Panc1 (cell line): ENCODE results near the gene TUBB4B. TPM values are rescaled to one million over a fixed set of nuclear protein-coding genes. Genes with fewer than 3 reads are reported as not detected.

Source experiments
- ATAC-seq: fragments of 200-7000 bp; cut with Tn5 transposase; 2 replicates; pipeline ENCODE4 v1.9.1; 2020; ENCODE audit warnings: mild to moderate bottlenecking, moderate library complexity
- BruUV-seq: library from RNA; stranded (reverse); fragments of 400-500 nt; replicated peaks from 2 replicates; lab custom pipeline; 2021; lab: Mats Ljungman, UMichigan
- CTCF ChIA-PET: fragments of 300-600 bp; sonication (Branson Sonifier 250); formaldehyde crosslinking; loops from one replicate; lab custom pipeline; 2022; ENCODE audit warnings: antibody characterized with exemption; lab: Charles Lee
- POLR2A ChIA-PET: fragments of 300-600 bp; sonication (Branson Sonifier 250); formaldehyde crosslinking; loops from one replicate; lab custom pipeline; 2022; ENCODE audit warnings: antibody characterized with exemption; lab: Charles Lee
- DNase-seq: peaks from one replicate; pipeline ENCODE4 v3.0.0-alpha.2; 2010; ENCODE audit warnings: low read depth, low spot score
- H3K27ac ChIP-seq: 2 replicates; pipeline ENCODE4 v1.5.1; 2011; ENCODE audit warnings: mild to moderate bottlenecking, low read length, inconsistent platforms
- H3K27me3 ChIP-seq: fragments of 200-500 bp; sonication (Bioruptor generic); 2 replicates; pipeline ENCODE4 v1.6.0; 2014; ENCODE audit warnings: low read length, inconsistent platforms; ENCODE audit not compliant: control insufficient read depth, insufficient read depth
- H3K36me3 ChIP-seq: fragments of 200-500 bp; sonication (Bioruptor generic); 2 replicates; pipeline ENCODE4 v1.5.1; 2014; ENCODE audit warnings: inconsistent platforms, mild to moderate bottlenecking, low read length, moderate library complexity; ENCODE audit not compliant: control insufficient read depth, insufficient read depth
- H3K4me1 ChIP-seq: 2 replicates; pipeline ENCODE4 v1.5.1; 2011; ENCODE audit warnings: inconsistent platforms, mild to moderate bottlenecking, low read length, moderate library complexity; ENCODE audit not compliant: control insufficient read depth, insufficient read depth
- H3K4me3 ChIP-seq, 2 experiments: 2 replicates each; pipeline ENCODE4 v1.5.1; 2011 to 2012; ENCODE audit warnings: low read depth in 2 of 2, low read length in 2 of 2, mild to moderate bottlenecking in 2 of 2, inconsistent platforms in 1 of 2, moderate library complexity in 1 of 2
- H3K9me3 ChIP-seq: fragments of 200-500 bp; sonication (Bioruptor generic); 2 replicates; pipeline ENCODE4 v1.5.1; 2014; ENCODE audit warnings: low read depth, mild to moderate bottlenecking, inconsistent platforms, low read length, moderate library complexity; ENCODE audit not compliant: control insufficient read depth, insufficient read depth
- POLR2AphosphoS5 ChIP-seq: IDR thresholded peaks from 2 replicates; pipeline ENCODE4 v1.6.1; 2012; ENCODE audit warnings: mild to moderate bottlenecking, low read depth, low read length, moderate library complexity
- SIN3A ChIP-seq: IDR thresholded peaks from 2 replicates; pipeline ENCODE4 v1.6.1; 2012; ENCODE audit warnings: low read depth, mild to moderate bottlenecking, low read length, moderate library complexity, borderline replicate concordance; ENCODE audit not compliant: insufficient read depth
- TCF7L2 ChIP-seq: IDR thresholded peaks from 2 replicates; pipeline ENCODE4 v1.6.1; 2011; ENCODE audit warnings: mild to moderate bottlenecking, low read depth, low read length, inconsistent platforms
- in situ Hi-C: cut with HindIII; loops from 2 replicates; pipeline ENCODE4 v1.10.0; 2016; ENCODE audit warnings: low sequenced_read_pairs, low pct_unique_long_range_greater_than_20kb
- intact Hi-C: fragments of 100-400 bp; cut with micrococcal nuclease; formaldehyde crosslinking; loops from one replicate; pipeline ENCODE4 v1.10.0; 2022; ENCODE audit not compliant: unreplicated experiment
- total RNA-seq: library from RNA; stranded (reverse); gene quantifications from one replicate; pipeline ENCODE4 v1.2.1, GENCODE V29; 2021; ENCODE audit not compliant: unreplicated experiment
- TF ChIP-seq, protein P1 (sequence below): fragments of 450-650 bp; IDR thresholded peaks from 2 replicates; pipeline ENCODE4 v1.5.1; 2017; ENCODE audit warnings: mild to moderate bottlenecking
- TF ChIP-seq, protein P2 (sequence below), 2 experiments: IDR thresholded peaks; 2 replicates each; pipeline ENCODE4 v1.6.1; 2011 to 2012; ENCODE audit warnings: low read depth in 2 of 2, control low read depth in 1 of 2, low read length in 1 of 2, mild to moderate bottlenecking in 1 of 2, moderate library complexity in 1 of 2; ENCODE audit not compliant: insufficient read depth in 1 of 2

The TUBB4B gene
- total RNA-seq, 1 experiment from 2014 or later, result 265 TPM

DNA sequence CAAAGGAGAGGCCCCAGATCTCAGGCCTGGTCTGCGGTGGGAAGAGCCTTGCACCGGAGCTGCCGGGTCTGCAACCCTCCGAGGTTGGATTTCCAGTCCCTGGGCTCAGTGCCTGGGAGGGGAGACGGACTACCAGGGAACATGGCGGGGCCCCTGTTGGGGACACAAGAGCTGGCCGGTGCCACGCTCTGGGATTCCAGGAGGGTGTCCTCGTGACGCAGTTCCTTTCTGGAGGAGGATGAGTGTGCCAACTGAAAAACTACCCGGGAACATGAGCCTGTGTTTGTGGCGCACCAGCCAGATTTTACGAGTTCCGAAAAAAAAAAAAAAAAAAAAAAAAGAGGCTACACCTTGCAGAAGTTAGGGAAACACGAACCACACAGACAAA is 52.0 kb downstream of the TUBB4B start:
- peaks cover 14% of the 10 kb centered on the region for H3K4me1 ChIP-seq
- DNase-seq (no peak), ATAC-seq (no peak)
- no peak overlapping the region for H3K4me3 ChIP-seq
- BruUV-seq, result no TSS peak
- H3K27ac ChIP-seq, result no peak overlapping the region
- TF ChIP-seq TCF7L2, result no peak
- TF ChIP-seq, protein P1, sequence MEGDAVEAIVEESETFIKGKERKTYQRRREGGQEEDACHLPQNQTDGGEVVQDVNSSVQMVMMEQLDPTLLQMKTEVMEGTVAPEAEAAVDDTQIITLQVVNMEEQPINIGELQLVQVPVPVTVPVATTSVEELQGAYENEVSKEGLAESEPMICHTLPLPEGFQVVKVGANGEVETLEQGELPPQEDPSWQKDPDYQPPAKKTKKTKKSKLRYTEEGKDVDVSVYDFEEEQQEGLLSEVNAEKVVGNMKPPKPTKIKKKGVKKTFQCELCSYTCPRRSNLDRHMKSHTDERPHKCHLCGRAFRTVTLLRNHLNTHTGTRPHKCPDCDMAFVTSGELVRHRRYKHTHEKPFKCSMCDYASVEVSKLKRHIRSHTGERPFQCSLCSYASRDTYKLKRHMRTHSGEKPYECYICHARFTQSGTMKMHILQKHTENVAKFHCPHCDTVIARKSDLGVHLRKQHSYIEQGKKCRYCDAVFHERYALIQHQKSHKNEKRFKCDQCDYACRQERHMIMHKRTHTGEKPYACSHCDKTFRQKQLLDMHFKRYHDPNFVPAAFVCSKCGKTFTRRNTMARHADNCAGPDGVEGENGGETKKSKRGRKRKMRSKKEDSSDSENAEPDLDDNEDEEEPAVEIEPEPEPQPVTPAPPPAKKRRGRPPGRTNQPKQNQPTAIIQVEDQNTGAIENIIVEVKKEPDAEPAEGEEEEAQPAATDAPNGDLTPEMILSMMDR, result no peak
- TF ChIP-seq, protein P2, sequence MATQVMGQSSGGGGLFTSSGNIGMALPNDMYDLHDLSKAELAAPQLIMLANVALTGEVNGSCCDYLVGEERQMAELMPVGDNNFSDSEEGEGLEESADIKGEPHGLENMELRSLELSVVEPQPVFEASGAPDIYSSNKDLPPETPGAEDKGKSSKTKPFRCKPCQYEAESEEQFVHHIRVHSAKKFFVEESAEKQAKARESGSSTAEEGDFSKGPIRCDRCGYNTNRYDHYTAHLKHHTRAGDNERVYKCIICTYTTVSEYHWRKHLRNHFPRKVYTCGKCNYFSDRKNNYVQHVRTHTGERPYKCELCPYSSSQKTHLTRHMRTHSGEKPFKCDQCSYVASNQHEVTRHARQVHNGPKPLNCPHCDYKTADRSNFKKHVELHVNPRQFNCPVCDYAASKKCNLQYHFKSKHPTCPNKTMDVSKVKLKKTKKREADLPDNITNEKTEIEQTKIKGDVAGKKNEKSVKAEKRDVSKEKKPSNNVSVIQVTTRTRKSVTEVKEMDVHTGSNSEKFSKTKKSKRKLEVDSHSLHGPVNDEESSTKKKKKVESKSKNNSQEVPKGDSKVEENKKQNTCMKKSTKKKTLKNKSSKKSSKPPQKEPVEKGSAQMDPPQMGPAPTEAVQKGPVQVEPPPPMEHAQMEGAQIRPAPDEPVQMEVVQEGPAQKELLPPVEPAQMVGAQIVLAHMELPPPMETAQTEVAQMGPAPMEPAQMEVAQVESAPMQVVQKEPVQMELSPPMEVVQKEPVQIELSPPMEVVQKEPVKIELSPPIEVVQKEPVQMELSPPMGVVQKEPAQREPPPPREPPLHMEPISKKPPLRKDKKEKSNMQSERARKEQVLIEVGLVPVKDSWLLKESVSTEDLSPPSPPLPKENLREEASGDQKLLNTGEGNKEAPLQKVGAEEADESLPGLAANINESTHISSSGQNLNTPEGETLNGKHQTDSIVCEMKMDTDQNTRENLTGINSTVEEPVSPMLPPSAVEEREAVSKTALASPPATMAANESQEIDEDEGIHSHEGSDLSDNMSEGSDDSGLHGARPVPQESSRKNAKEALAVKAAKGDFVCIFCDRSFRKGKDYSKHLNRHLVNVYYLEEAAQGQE (IDR thresholded peaks at IDR 0.05; ENCODE audit: insufficient read depth in 1 of 2, low read depth in 2 of 2, low read length in 1 of 2), result no peak
- no peak for TF ChIP-seq SIN3A
- no peak for TF ChIP-seq POLR2AphosphoS5
- H3K36me3 ChIP-seq, result no peaks in the 10 kb centered on the region
- CTCF ChIA-PET, result interaction anchor here (0.6 kb wide), 1 partner anchor 19 kb away, joined by 4 read pairs; no protein-coding TSS in a partner anchor
- no peaks in the 10 kb centered on the region for H3K9me3 ChIP-seq
- intact Hi-C loops, result loop anchor here (10.0 kb wide), 1 partner anchor 132 kb away; the partner anchor contains the start of genes EXD3 and NOXA1
- POLR2A ChIA-PET, result interaction anchor here (0.7 kb wide), 1 partner anchor 97 kb away, joined by 11 read pairs; no protein-coding TSS in a partner anchor
- in situ Hi-C loops, result no loop called here
- H3K27me3 ChIP-seq, result no peaks in the 10 kb centered on the region

Other genes starting within 250 kb of the TUBB4B start
- 64.0 TPM for gene PAXX, start 248.9 kb upstream of the TUBB4B start, total RNA-seq
- gene CLIC3, start 244.7 kb upstream of the TUBB4B start, total RNA-seq, result 6.2 TPM
- 27.0 TPM for gene ABCA2, start 213.1 kb upstream of the TUBB4B start, total RNA-seq
- gene FUT7, start 209.2 kb upstream of the TUBB4B start, total RNA-seq, result not detected
- gene NPDC1, start 195.1 kb upstream of the TUBB4B start, total RNA-seq, result 43.5 TPM
- 2.8 TPM for gene ENTPD2, start 187.2 kb upstream of the TUBB4B start, total RNA-seq
- gene SAPCD2, start 170.7 kb upstream of the TUBB4B start, total RNA-seq, result 18.4 TPM
- 23.1 TPM for gene UAP1L1, start 163.8 kb upstream of the TUBB4B start, total RNA-seq
- gene MAN1B1, start 154.3 kb upstream of the TUBB4B start, total RNA-seq, result 57.2 TPM
- 236 TPM for gene DPP7, start 126.6 kb upstream of the TUBB4B start, total RNA-seq
- gene GRIN1, start 102.1 kb upstream of the TUBB4B start, total RNA-seq, result 4.9 TPM
- 0.69 TPM for gene LRRC26, start 71.2 kb upstream of the TUBB4B start, total RNA-seq
- not detected for gene TMEM210, start 69.2 kb upstream of the TUBB4B start, total RNA-seq
- gene ANAPC2, start 52.7 kb upstream of the TUBB4B start, total RNA-seq, result 46.0 TPM
- 86.9 TPM for gene SSNA1, start 52.6 kb upstream of the TUBB4B start, total RNA-seq
- 21.7 TPM for gene TPRN, start 40.5 kb upstream of the TUBB4B start, total RNA-seq
- gene TMEM203, start 35.6 kb upstream of the TUBB4B start, total RNA-seq, result 25.4 TPM
- 15.6 TPM for gene NDOR1, start 35.6 kb upstream of the TUBB4B start, total RNA-seq
- gene RNF208, start 19.0 kb upstream of the TUBB4B start, total RNA-seq, result 11.5 TPM
- 0.67 TPM for gene CYSRT1, start 16.1 kb upstream of the TUBB4B start, total RNA-seq
- 0.15 TPM for gene RNF224, start 13.8 kb upstream of the TUBB4B start, total RNA-seq
- gene SLC34A3, start 10.4 kb upstream of the TUBB4B start, total RNA-seq, result not detected
- gene STPG3, start 10.0 kb downstream of the TUBB4B start, total RNA-seq, result 0.26 TPM
- 62.4 TPM for gene NELFB, start 14.0 kb downstream of the TUBB4B start, total RNA-seq
- 37.1 TPM for gene TOR4A, start 36.4 kb downstream of the TUBB4B start, total RNA-seq
- 16.9 TPM for gene NRARP, start 61.0 kb downstream of the TUBB4B start, total RNA-seq
- 9.2 TPM for gene EXD3, start 181.9 kb downstream of the TUBB4B start, total RNA-seq
- gene NOXA1, start 182.1 kb downstream of the TUBB4B start, total RNA-seq, result 3.7 TPM
- 3.9 TPM for gene ENTPD8, start 200.1 kb downstream of the TUBB4B start, total RNA-seq
- 40.0 TPM for gene NSMF, start 218.0 kb downstream of the TUBB4B start, total RNA-seq